CD14-positive monocyte (primary cell): ENCODE results near the gene PFKL. TPM values are rescaled to one million over a fixed set of nuclear protein-coding genes. Genes with fewer than 3 reads are reported as not detected.

Experiments used
- DNase-seq, 3 donors: peaks; one replicate each; pipeline ENCODE4 v3.0.0-alpha.2; 2011 to 2022
- H2AFZ ChIP-seq: 2 replicates; pipeline ENCODE4 v1.6.0; 2012; ENCODE audit warnings: mild to moderate bottlenecking, low read depth, low read length, inconsistent platforms; ENCODE audit not compliant: insufficient read depth, poor library complexity, severe bottlenecking
- H3K27ac ChIP-seq, 2 donors: 1 replicate in 1 of 2; 2 replicates in 1 of 2; pipeline ENCODE4 v1.5.1; 2012 to 2013; ENCODE audit warnings: low read length in 2 of 2, control low read depth in 1 of 2, inconsistent platforms in 1 of 2, low read depth in 1 of 2, mild to moderate bottlenecking in 1 of 2
- H3K27me3 ChIP-seq, 2 donors: one replicate each; pipeline versions ENCODE4 v1.6.0 to v1.6.1; 2011 to 2013; ENCODE audit warnings: low read length in 2 of 2; ENCODE audit not compliant: control insufficient read depth in 2 of 2, insufficient read depth in 2 of 2
- H3K36me3 ChIP-seq, 2 donors: replicated peaks in 1 of 2; 1 replicate in 1 of 2; 2 replicates in 1 of 2; pipeline versions ENCODE4 v1.5.1 to v1.6.1; 2012 to 2013; ENCODE audit warnings: low read length in 2 of 2, control low read depth in 1 of 2, inconsistent platforms in 1 of 2, mild to moderate bottlenecking in 1 of 2; ENCODE audit not compliant: insufficient read depth in 2 of 2, control insufficient read depth in 1 of 2
- H3K4me1 ChIP-seq, 2 donors: 1 replicate in 1 of 2; 2 replicates in 1 of 2; pipeline versions ENCODE4 v1.5.1 to v1.6.1; 2012 to 2013; ENCODE audit warnings: low read length in 2 of 2, control low read depth in 1 of 2, inconsistent platforms in 1 of 2, mild to moderate bottlenecking in 1 of 2, moderate library complexity in 1 of 2; ENCODE audit not compliant: insufficient read depth in 2 of 2, control insufficient read depth in 1 of 2
- H3K4me2 ChIP-seq: replicated peaks from 2 replicates; pipeline ENCODE3; 2012; ENCODE audit warnings: low read length, moderate library complexity, mild to moderate bottlenecking; ENCODE audit not compliant: poor library complexity, severe bottlenecking; ENCODE audit errors: extremely low read depth
- H3K4me3 ChIP-seq, 3 experiments: fragments of 200-600 bp in 1 of 3; sonication (generic) in 1 of 3; replicated peaks in 1 of 3; 1 replicate in 2 of 3; 2 replicates in 1 of 3; pipeline ENCODE4 v1.5.1; 2011 to 2013; ENCODE audit warnings: low read length in 3 of 3, mild to moderate bottlenecking in 3 of 3, control low read depth in 2 of 3, low read depth in 2 of 3, inconsistent platforms in 1 of 3, moderate library complexity in 1 of 3
- H3K79me2 ChIP-seq: 2 replicates; pipeline ENCODE4 v1.6.0; 2012; ENCODE audit warnings: mild to moderate bottlenecking, control low read depth, inconsistent platforms, low read length, moderate library complexity; ENCODE audit not compliant: insufficient read depth
- H3K9ac ChIP-seq: 2 replicates; pipeline ENCODE4 v1.6.0; 2017; ENCODE audit warnings: low read length, mild to moderate bottlenecking; ENCODE audit not compliant: insufficient read depth, poor library complexity, severe bottlenecking
- H3K9me3 ChIP-seq, 2 donors: replicated peaks in 1 of 2; 1 replicate in 1 of 2; 2 replicates in 1 of 2; pipeline versions ENCODE4 v1.5.1 to v1.6.1; 2012 to 2013; ENCODE audit warnings: low read length in 2 of 2, control low read depth in 1 of 2; ENCODE audit not compliant: control insufficient read depth in 1 of 2, insufficient read depth in 1 of 2
- H4K20me1 ChIP-seq: 2 replicates; pipeline ENCODE4 v1.6.0; 2012; ENCODE audit warnings: mild to moderate bottlenecking, low read length, control low read depth, moderate library complexity; ENCODE audit not compliant: insufficient read depth
- H3K27ac Mint-ChIP-seq, 7 donors: one replicate each; pipeline ENCODE4 v1.8.0; 2020; ENCODE audit warnings: mild to moderate bottlenecking in 7 of 7, mixed read lengths in 7 of 7, moderate library complexity in 6 of 7, inconsistent platforms in 2 of 7
- H3K27me3 Mint-ChIP-seq, 3 donors: one replicate each; pipeline ENCODE4 v1.8.0; 2021 to 2022; ENCODE audit warnings: low read depth in 3 of 3, mild to moderate bottlenecking in 3 of 3, mixed read lengths in 3 of 3, moderate library complexity in 3 of 3, inconsistent platforms in 1 of 3
- H3K36me3 Mint-ChIP-seq, 2 donors: one replicate each; pipeline ENCODE4 v1.8.0; 2020; ENCODE audit warnings: mixed read lengths in 2 of 2, inconsistent platforms in 1 of 2, mild to moderate bottlenecking in 1 of 2
- H3K4me1 Mint-ChIP-seq: one replicate; pipeline ENCODE4 v1.8.0; 2020; ENCODE audit warnings: mild to moderate bottlenecking, mixed read lengths
- H3K4me3 Mint-ChIP-seq, 2 donors: one replicate each; pipeline ENCODE4 v1.8.0; 2020; ENCODE audit warnings: mild to moderate bottlenecking in 2 of 2, mixed read lengths in 2 of 2, moderate library complexity in 1 of 2
- H3K9me3 Mint-ChIP-seq, 7 donors: one replicate each; pipeline ENCODE4 v1.8.0; 2020 to 2022; ENCODE audit warnings: mixed read lengths in 7 of 7, mild to moderate bottlenecking in 6 of 7, moderate library complexity in 6 of 7, inconsistent platforms in 2 of 7
- CTCF ChIP-seq: fragments of 200-600 bp; IDR thresholded peaks from one replicate; pipeline ENCODE4 v1.8.0; 2022; ENCODE audit warnings: antibody characterized with exemption, mild to moderate bottlenecking
- WGBS: methylation state at CpG from one replicate; pipeline ENCODE4 v1.1.5; 2013; ENCODE audit warnings: missing lambda C conversion rate; ENCODE audit not compliant: insufficient coverage; 5-methylcytosine and 5-hydroxymethylcytosine counted together
- intact Hi-C, 2 donors: fragments of 100-400 bp; cut with micrococcal nuclease; formaldehyde crosslinking; loops; one replicate each; pipeline versions ENCODE4 v1.15.0 to v1.15.1; 2023
- polyA plus RNA-seq, 3 donors: library from polyadenylated mRNA; depleted of rRNA in 1 of 3; unstranded in 2 of 3; stranded (reverse) in 1 of 3; fragments of 300-500 nt in 2 of 3; fragments of >200 nt in 1 of 3; fragmentation: Illumina TruSeq in 2 of 3; gene quantifications; 1 replicate in 2 of 3; 2 replicates in 1 of 3; pipeline ENCODE4 v1.2.3, GENCODE V29; 2012 to 2021

The PFKL gene
- polyA plus RNA-seq, 3 donors = 105 to 133 (median 113) TPM

DNA sequence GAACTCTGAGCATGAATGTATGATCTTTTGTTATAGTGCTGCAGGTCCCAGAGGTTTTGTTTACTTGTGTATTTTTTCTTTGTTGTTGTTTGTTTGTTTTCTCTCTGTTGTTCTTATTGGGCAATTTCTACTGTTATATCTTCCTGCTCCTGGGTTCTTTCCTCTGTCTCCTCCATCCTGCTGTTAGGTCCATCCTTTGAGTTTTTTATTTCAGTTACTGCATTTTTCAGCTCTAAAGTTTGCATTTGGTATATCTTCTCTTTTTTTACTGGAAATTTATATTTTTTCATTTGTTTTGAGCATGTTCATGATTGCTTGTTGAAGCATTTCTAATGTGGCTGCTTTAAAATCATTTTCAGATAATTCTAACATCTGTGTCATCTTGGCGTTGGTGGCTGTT, 63.4 kb downstream of the PFKL start:
- no peaks in the 10 kb centered on the region for H3K27me3 ChIP-seq
- no peak overlapping the region for H3K4me2 ChIP-seq
- peaks cover 31 to 43% of the 10 kb centered on the region in 2 donors for H3K4me1 ChIP-seq
- H3K27me3 Mint-ChIP-seq = peaks cover 0 to 10% (median 4%) of the 10 kb centered on the region in 3 donors
- peak overlapping the region in 2 of 7 donors; percentile 10 to 37 for H3K27ac Mint-ChIP-seq
- DNase-seq = no peak
- H3K27ac ChIP-seq = no peak overlapping the region
- H4K20me1 ChIP-seq = peaks cover 36% of the 10 kb centered on the region
- no peak overlapping the region for H3K4me3 ChIP-seq
- H3K9ac ChIP-seq = no peak overlapping the region
- 100% methylated on average over 1 of the region's 1 CpG for WGBS
- H3K4me1 Mint-ChIP-seq = peaks cover 52% of the 10 kb centered on the region
- peaks cover 0 to 3% (median 2%) of the 10 kb centered on the region in 7 donors for H3K9me3 Mint-ChIP-seq
- no peaks in the 10 kb centered on the region for H3K9me3 ChIP-seq
- peaks cover 43 to 57% of the 10 kb centered on the region in 2 donors for H3K36me3 ChIP-seq
- no peak overlapping the region for H3K4me3 Mint-ChIP-seq
- H3K79me2 ChIP-seq = peaks cover 34% of the 10 kb centered on the region
- H2AFZ ChIP-seq = no peak overlapping the region
- H3K36me3 Mint-ChIP-seq = peaks cover 52 to 66% of the 10 kb centered on the region in 2 donors
- intact Hi-C loops = no loop called here
- TF ChIP-seq CTCF = no peak

DNA sequence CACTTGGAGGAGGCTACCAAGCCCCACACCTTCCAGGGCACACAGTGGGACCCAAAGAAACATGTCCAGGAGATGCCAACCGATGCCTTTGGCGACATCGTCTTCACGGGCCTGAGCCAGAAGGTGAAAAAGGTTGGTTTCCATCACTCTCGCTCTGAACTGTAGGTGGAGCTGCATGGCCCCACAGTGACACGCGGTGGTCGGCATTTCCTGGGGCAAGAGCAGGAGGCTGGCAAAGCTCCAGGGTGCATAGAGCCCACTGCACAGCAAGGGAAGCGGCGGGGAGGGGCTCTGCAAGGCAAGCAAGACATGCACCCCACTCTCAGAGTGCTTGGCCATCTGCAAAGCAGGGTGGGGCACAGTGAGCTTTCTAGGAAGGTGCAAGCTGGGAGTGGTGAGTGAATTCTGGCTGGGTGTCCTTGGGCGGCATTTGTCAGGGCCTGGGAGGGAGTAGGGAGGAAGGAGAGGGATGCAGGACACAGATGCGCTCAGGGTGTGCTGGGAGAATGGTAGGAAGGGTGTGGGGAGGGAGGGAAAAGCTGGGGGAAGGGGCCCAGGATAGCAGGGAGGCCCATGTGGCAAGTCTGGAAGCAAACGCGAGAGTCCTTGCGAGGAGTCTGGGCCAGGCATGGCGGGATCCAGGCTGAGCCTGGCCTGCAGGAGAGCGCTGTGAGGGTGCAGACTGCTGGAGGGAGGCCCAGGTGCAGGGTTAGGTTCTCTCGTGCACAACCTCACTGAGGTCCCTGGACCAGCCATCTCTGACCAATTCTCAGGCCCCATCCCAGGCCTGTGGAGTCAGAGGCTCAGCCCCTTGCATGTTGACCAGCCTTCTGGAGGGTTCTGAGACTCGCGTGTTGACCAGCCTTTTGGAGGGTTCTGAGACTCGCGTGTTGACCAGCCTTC, 64.5 kb downstream of the PFKL start:
- H3K9ac ChIP-seq = no peak overlapping the region
- H3K9me3 ChIP-seq = no peaks in the 10 kb centered on the region
- peaks cover 26 to 33% of the 10 kb centered on the region in 2 donors for H3K4me1 ChIP-seq
- no peak for TF ChIP-seq CTCF
- no peak overlapping the region for H3K27ac ChIP-seq
- H2AFZ ChIP-seq = no peak overlapping the region
- peaks cover 52 to 64% of the 10 kb centered on the region in 2 donors for H3K36me3 Mint-ChIP-seq
- H3K27ac Mint-ChIP-seq = peak overlapping the region in 2 of 7 donors; percentile 20 to 77
- H3K4me3 Mint-ChIP-seq = no peak overlapping the region
- H3K4me3 ChIP-seq = no peak overlapping the region
- H3K4me2 ChIP-seq = no peak overlapping the region
- peaks cover 29% of the 10 kb centered on the region for H3K79me2 ChIP-seq
- intact Hi-C loops = no loop called here
- H4K20me1 ChIP-seq = peaks cover 40% of the 10 kb centered on the region
- H3K36me3 ChIP-seq = peaks cover 47 to 49% of the 10 kb centered on the region in 2 donors
- DNase-seq = no peak
- 86% methylated on average over 17 of the region's 22 CpGs for WGBS
- peaks cover 50% of the 10 kb centered on the region for H3K4me1 Mint-ChIP-seq
- H3K27me3 ChIP-seq = no peaks in the 10 kb centered on the region
- H3K9me3 Mint-ChIP-seq = peaks cover 0 to 2% (median 1%) of the 10 kb centered on the region in 7 donors
- H3K27me3 Mint-ChIP-seq = peaks cover 0 to 15% (median 4%) of the 10 kb centered on the region in 3 donors
